KBM-7 (cell line): ENCODE results near the gene CREBBP.

ENCODE experiments used
- DNase-seq: peaks from one replicate; pipeline ENCODE4 v3.0.0-alpha.2; 2015
- in situ Hi-C: fragments of 300-500 bp; cut with MboI; formaldehyde crosslinking; loops from 2 replicates; pipeline ENCODE4 v1.14.3; 2020; ENCODE audit warnings: low sequenced_read_pairs, low pct_unique_long_range_greater_than_20kb, mixed read lengths

CREBBP gene

GRCh38 chr16:3701531-3701930 is 179.0 kb downstream of the CREBBP start:
- DNase-seq: no peak
- in situ Hi-C loops: no loop called here

GRCh38 chr16:3698941-3699340 is 181.6 kb downstream of the CREBBP start:
- DNase-seq: peak; percentile 87
- in situ Hi-C loops: no loop called here

- DNase-seq: no peak
- in situ Hi-C loops: no loop called here
Measured at GRCh38 chr16:3696425-3697218, 183.9 kb downstream of the CREBBP start.

GRCh38 chr16:3695610-3696369 is 184.7 kb downstream of the CREBBP start:
- no peak for DNase-seq
- in situ Hi-C loops: no loop called here

GRCh38 chr16:3694051-3694450 is 186.5 kb downstream of the CREBBP start:
- in situ Hi-C loops: no loop called here
- DNase-seq: no peak

GRCh38 chr16:3691761-3692160 is 188.8 kb downstream of the CREBBP start:
- no peak for DNase-seq
- in situ Hi-C loops: no loop called here

GRCh38 chr16:3690980-3691720 is 189.4 kb downstream of the CREBBP start:
- in situ Hi-C loops: no loop called here

GRCh38 chr16:3690470-3690928 is 190.0 kb downstream of the CREBBP start:
- in situ Hi-C loops: no loop called here
- DNase-seq: peak; percentile 83

More at GRCh38 chr16:3690980-3691720, 189.4 kb downstream of the CREBBP start:
- no peak for DNase-seq

GRCh38 chr16:3689731-3690130 is 190.8 kb downstream of the CREBBP start:
- DNase-seq: no peak
- in situ Hi-C loops: no loop called here

GRCh38 chr16:3687792-3688191 is 192.7 kb downstream of the CREBBP start:
- in situ Hi-C loops: no loop called here
- no peak for DNase-seq

GRCh38 chr16:3687021-3687420 is 193.5 kb downstream of the CREBBP start:
- in situ Hi-C loops: no loop called here
- no peak for DNase-seq

- in situ Hi-C loops: no loop called here
- DNase-seq: no peak
Measured at GRCh38 chr16:3681206-3681605, 199.3 kb downstream of the CREBBP start.

GRCh38 chr16:3677994-3678393 is 202.5 kb downstream of the CREBBP start:
- in situ Hi-C loops: no loop called here
- DNase-seq: no peak

- in situ Hi-C loops: no loop called here
- no peak for DNase-seq
Measured at GRCh38 chr16:3675601-3676130, 204.8 kb downstream of the CREBBP start.
